Measurements from ENCODE around the gene ATP8A2. TPM values are rescaled to one million over a fixed set of nuclear protein-coding genes. Genes with fewer than 3 reads are reported as not detected.

Gene ATP8A2
- total and polyA plus RNA-seq, 10 of the 15 experiments (the other 5 are each of a cell fraction or from before 2014, with no cell fraction given) = 0.01 to 0.04 (median 0.04) TPM; not detected in 7

DNA sequence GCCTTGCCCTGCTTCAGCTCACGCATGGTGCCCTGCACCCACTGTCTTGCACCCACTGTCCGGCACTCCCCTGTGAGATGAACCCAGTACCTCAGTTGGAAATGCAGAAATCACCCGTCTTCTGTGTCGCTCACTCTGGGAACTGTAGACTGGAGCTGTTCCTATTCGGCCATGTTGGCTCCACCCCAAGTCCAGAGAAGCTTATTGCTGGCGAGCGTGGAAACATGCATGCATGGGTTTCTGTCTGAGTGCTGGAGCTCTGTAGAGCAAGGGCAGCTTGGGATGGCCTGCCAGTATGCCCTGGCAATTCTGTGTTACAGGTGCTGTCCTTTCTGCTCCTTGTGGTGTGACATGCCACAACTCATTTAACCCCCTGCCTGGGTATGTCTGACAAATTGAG lies 527.2 kb downstream of the ATP8A2 start (continued):
- TF ChIP-seq, protein P1, sequence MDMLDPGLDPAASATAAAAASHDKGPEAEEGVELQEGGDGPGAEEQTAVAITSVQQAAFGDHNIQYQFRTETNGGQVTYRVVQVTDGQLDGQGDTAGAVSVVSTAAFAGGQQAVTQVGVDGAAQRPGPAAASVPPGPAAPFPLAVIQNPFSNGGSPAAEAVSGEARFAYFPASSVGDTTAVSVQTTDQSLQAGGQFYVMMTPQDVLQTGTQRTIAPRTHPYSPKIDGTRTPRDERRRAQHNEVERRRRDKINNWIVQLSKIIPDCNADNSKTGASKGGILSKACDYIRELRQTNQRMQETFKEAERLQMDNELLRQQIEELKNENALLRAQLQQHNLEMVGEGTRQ (IDR thresholded peaks at IDR 0.05; ENCODE audit: borderline replicate concordance, low read depth, low read length) = no peak
- TF ChIP-seq ZNF217 (IDR thresholded peaks at IDR 0.05) (no peak), YBX1 (IDR thresholded peaks at IDR 0.05) (no peak)

DNA sequence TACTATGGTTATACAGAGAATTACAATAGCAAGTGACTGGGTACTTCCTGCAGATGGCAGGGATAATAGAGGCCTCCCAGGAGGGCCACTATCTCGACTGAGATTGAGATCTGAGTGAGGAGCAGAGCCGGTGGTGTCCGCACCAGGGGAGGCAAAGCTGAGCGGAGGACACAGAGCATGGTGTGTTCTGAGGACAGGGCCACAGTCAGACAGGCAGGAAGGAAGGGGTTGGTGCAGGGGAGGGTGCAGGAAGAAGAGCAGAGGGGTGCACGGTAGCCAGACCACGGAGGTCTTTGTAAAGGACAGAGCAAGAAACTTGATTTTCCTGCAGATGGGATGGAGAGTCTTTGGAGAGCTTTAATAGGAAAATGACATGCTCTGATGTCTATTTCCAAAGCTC lies 527.7 kb downstream of the ATP8A2 start:
- no peaks in the 10 kb centered on the region for H3K79me2 ChIP-seq (ENCODE audit: control insufficient read depth, insufficient read depth, low read length)
- no peaks in the 10 kb centered on the region for H3K27me3 ChIP-seq (replicated peaks in 1 of 2; ENCODE audit: control insufficient read depth in 2 of 2, insufficient read depth in 2 of 2, low read length in 1 of 2)
- FAIRE-seq = no peak
- TF ChIP-seq SRF (IDR thresholded peaks at IDR 0.05; ENCODE audit: low read depth in 2 of 2, low read length in 2 of 2) (no peak), RUNX3 (IDR thresholded peaks at IDR 0.05; ENCODE audit: low read length) (no peak)
- ChIA-PET SMC1A (ENCODE audit: uncharacterized antibody, unreplicated experiment) (no interaction called here), CTCF (no interaction called here), POLR2A (no interaction called here), RAD21 (ENCODE audit: unreplicated experiment) (no interaction called here)
- H3K36me3 ChIP-seq (ENCODE audit: control insufficient read depth in 2 of 2, insufficient read depth in 2 of 2, low read length in 1 of 2) = no peaks in the 10 kb centered on the region
- H3K9ac ChIP-seq (ENCODE audit: control insufficient read depth, insufficient read depth, low read length) = no peak overlapping the region
- no peak for DNase-seq (ENCODE audit: low read depth, low spot score)
- intact Hi-C loops (cut with micrococcal nuclease; ENCODE audit: unreplicated experiment) (no loop called here), in situ Hi-C loops (cut with MboI) (loop anchor here (10.0 kb wide), 1 partner anchor 65 kb away; no protein-coding TSS in a partner anchor)
- no peak for ATAC-seq
- no peaks in the 10 kb centered on the region for H4K20me1 ChIP-seq (ENCODE audit: control insufficient read depth, insufficient read depth)
- no peak overlapping the region for H3K4me3 ChIP-seq
- no TSS peak for BruUV-seq (replicated peaks)
- peaks cover 12% of the 10 kb centered on the region for H3K4me1 ChIP-seq (ENCODE audit: control insufficient read depth, insufficient read depth, low read length)
- H2AFZ ChIP-seq (ENCODE audit: control insufficient read depth, low read depth, low read length) = no peak overlapping the region
- 40% methylated on average over 6 of the region's 6 CpGs for WGBS (ENCODE audit: insufficient coverage, insufficient replicate concordance, low lambda C conversion rate, missing lambda C conversion rate)
- H3K4me2 ChIP-seq (ENCODE audit: control insufficient read depth, insufficient read depth) = no peak overlapping the region
- H3K27ac ChIP-seq (ENCODE audit: control insufficient read depth, insufficient read depth) = no peak overlapping the region
- H3K9me3 ChIP-seq (replicated peaks; ENCODE audit: control insufficient read depth, insufficient read depth, low read length) = peaks cover 4% of the 10 kb centered on the region; the same call in 2 of the 3 replicates

DNA sequence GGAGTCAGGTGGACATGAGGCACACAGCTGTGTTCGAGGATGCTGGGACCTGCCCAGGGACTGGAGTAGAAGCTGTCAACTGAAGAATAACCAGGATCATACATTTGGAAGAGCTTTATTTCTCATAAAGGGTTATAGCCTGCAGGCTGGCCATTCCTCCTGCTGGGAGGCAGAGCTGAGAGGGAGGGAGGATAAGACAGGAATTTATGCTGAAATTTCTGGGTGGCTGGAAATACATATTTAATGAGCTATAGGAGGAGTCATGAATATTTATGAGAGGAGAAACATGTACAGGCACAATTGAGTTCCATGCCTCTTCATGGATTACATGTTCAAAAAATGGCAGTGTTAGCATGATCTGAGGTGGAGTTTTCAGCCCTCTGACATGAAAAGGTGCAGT lies 528.2 kb downstream of the ATP8A2 start:
- intact Hi-C loops (cut with micrococcal nuclease; ENCODE audit: unreplicated experiment) = no loop called here
- ATAC-seq = no peak
- no peak for TF ChIP-seq MEF2B (IDR thresholded peaks at IDR 0.05; ENCODE audit: partially characterized antibody, poor library complexity, severe bottlenecking)
- TF ChIP-seq, protein P2, sequence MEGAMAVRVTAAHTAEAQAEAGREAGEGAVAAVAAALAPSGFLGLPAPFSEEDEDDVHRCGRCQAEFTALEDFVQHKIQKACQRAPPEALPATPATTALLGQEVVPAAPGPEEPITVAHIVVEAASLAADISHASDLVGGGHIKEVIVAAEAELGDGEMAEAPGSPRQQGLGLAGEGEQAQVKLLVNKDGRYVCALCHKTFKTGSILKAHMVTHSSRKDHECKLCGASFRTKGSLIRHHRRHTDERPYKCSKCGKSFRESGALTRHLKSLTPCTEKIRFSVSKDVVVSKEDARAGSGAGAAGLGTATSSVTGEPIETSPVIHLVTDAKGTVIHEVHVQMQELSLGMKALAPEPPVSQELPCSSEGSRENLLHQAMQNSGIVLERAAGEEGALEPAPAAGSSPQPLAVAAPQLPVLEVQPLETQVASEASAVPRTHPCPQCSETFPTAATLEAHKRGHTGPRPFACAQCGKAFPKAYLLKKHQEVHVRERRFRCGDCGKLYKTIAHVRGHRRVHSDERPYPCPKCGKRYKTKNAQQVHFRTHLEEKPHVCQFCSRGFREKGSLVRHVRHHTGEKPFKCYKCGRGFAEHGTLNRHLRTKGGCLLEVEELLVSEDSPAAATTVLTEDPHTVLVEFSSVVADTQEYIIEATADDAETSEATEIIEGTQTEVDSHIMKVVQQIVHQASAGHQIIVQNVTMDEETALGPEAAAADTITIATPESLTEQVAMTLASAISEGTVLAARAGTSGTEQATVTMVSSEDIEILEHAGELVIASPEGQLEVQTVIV (IDR thresholded peaks at IDR 0.05; ENCODE audit: borderline replicate concordance, partially characterized antibody) = no peak
- TF ChIP-seq, protein P3, sequence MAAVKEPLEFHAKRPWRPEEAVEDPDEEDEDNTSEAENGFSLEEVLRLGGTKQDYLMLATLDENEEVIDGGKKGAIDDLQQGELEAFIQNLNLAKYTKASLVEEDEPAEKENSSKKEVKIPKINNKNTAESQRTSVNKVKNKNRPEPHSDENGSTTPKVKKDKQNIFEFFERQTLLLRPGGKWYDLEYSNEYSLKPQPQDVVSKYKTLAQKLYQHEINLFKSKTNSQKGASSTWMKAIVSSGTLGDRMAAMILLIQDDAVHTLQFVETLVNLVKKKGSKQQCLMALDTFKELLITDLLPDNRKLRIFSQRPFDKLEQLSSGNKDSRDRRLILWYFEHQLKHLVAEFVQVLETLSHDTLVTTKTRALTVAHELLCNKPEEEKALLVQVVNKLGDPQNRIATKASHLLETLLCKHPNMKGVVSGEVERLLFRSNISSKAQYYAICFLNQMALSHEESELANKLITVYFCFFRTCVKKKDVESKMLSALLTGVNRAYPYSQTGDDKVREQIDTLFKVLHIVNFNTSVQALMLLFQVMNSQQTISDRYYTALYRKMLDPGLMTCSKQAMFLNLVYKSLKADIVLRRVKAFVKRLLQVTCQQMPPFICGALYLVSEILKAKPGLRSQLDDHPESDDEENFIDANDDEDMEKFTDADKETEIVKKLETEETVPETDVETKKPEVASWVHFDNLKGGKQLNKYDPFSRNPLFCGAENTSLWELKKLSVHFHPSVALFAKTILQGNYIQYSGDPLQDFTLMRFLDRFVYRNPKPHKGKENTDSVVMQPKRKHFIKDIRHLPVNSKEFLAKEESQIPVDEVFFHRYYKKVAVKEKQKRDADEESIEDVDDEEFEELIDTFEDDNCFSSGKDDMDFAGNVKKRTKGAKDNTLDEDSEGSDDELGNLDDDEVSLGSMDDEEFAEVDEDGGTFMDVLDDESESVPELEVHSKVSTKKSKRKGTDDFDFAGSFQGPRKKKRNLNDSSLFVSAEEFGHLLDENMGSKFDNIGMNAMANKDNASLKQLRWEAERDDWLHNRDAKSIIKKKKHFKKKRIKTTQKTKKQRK (IDR thresholded peaks at IDR 0.05; ENCODE audit: low read depth, low read length) = no peak
- TF ChIP-seq POLR2A (IDR thresholded peaks at IDR 0.05; ENCODE audit: low read depth, low read length) = no peak
- TF ChIP-seq SUZ12 (IDR thresholded peaks at IDR 0.05; ENCODE audit: unreplicated experiment) = no peak

More for the DNA sequence above, 528.2 kb downstream of the ATP8A2 start:
- ChIA-PET SMC1A (ENCODE audit: uncharacterized antibody, unreplicated experiment) (no interaction called here), CTCF (no interaction called here), POLR2A (no interaction called here), RAD21 (ENCODE audit: unreplicated experiment) (no interaction called here)
- in situ Hi-C loops (cut with MboI) = loop anchor here (10.0 kb wide), 1 partner anchor 65 kb away; no protein-coding TSS in a partner anchor
- FAIRE-seq = no peak
- no peak for DNase-seq (ENCODE audit: low read depth, low spot score)
- Histone ChIP-seq H3K4me3 (no peak overlapping the region), H3K79me2 (ENCODE audit: control insufficient read depth, insufficient read depth, low read length) (no peaks in the 10 kb centered on the region), H3K27me3 (replicated peaks in 1 of 2; ENCODE audit: control insufficient read depth in 2 of 2, insufficient read depth in 2 of 2, low read length in 1 of 2) (no peaks in the 10 kb centered on the region), H3K9ac (ENCODE audit: control insufficient read depth, insufficient read depth, low read length) (no peak overlapping the region), H3K27ac (ENCODE audit: control insufficient read depth, insufficient read depth) (no peak overlapping the region), H3K36me3 (ENCODE audit: control insufficient read depth in 2 of 2, insufficient read depth in 2 of 2, low read length in 1 of 2) (no peaks in the 10 kb centered on the region), H3K4me2 (ENCODE audit: control insufficient read depth, insufficient read depth) (no peak overlapping the region), H4K20me1 (ENCODE audit: control insufficient read depth, insufficient read depth) (no peaks in the 10 kb centered on the region), H3K4me1 (ENCODE audit: control insufficient read depth, insufficient read depth, low read length) (peaks cover 12% of the 10 kb centered on the region), H3K9me3 (replicated peaks; ENCODE audit: control insufficient read depth, insufficient read depth, low read length) (peaks cover 4% of the 10 kb centered on the region; the same call in 2 of the 3 replicates), H2AFZ (ENCODE audit: control insufficient read depth, low read depth, low read length) (no peak overlapping the region)
- BruUV-seq (replicated peaks) = no TSS peak
- 0% methylated on average over 1 of the region's 1 CpG for WGBS (ENCODE audit: insufficient coverage, insufficient replicate concordance, low lambda C conversion rate, missing lambda C conversion rate)

Measured in GM12878 (cell line).